AG09309 (cell line): ENCODE results near the gene DNAJC13.

ENCODE experiments used
- DNase-seq: peaks from one replicate; pipeline ENCODE4 v3.0.0-alpha.2; 2010; ENCODE audit warnings: low read depth
- H3K4me3 ChIP-seq: 2 replicates; pipeline ENCODE4 v1.5.1; 2011; ENCODE audit warnings: mild to moderate bottlenecking, low read depth, low read length, moderate library complexity; ENCODE audit not compliant: control insufficient read depth
- TF ChIP-seq, protein P1 (sequence below): IDR thresholded peaks from 2 replicates; pipeline ENCODE4 v1.5.1; 2011; ENCODE audit warnings: mild to moderate bottlenecking, low read depth, low read length, inconsistent platforms; ENCODE audit not compliant: insufficient read depth, control insufficient read depth; ENCODE audit errors: missing control alignments

Gene DNAJC13

DNA sequence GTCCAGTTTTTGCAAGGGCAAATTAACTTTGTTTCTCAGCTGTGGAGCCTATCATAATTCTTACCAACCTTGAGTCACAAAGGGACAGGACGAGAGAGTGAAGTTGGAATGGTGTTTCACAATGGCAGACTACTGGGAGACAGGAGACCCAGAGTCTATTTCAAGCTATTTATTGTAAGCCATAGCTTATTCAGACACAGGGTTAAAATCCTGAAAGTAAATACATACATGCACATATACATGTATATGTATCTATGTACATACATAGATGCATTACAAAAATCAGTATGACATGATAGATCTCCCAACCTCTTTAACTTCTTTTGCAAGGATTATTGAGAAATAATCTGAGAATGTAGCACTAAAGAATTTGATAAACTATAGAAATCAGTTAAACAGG lies 86.3 kb downstream of the DNAJC13 start:
- TF ChIP-seq, protein P1, sequence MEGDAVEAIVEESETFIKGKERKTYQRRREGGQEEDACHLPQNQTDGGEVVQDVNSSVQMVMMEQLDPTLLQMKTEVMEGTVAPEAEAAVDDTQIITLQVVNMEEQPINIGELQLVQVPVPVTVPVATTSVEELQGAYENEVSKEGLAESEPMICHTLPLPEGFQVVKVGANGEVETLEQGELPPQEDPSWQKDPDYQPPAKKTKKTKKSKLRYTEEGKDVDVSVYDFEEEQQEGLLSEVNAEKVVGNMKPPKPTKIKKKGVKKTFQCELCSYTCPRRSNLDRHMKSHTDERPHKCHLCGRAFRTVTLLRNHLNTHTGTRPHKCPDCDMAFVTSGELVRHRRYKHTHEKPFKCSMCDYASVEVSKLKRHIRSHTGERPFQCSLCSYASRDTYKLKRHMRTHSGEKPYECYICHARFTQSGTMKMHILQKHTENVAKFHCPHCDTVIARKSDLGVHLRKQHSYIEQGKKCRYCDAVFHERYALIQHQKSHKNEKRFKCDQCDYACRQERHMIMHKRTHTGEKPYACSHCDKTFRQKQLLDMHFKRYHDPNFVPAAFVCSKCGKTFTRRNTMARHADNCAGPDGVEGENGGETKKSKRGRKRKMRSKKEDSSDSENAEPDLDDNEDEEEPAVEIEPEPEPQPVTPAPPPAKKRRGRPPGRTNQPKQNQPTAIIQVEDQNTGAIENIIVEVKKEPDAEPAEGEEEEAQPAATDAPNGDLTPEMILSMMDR = no peak
- DNase-seq = no peak
- H3K4me3 ChIP-seq = no peak overlapping the region

DNA sequence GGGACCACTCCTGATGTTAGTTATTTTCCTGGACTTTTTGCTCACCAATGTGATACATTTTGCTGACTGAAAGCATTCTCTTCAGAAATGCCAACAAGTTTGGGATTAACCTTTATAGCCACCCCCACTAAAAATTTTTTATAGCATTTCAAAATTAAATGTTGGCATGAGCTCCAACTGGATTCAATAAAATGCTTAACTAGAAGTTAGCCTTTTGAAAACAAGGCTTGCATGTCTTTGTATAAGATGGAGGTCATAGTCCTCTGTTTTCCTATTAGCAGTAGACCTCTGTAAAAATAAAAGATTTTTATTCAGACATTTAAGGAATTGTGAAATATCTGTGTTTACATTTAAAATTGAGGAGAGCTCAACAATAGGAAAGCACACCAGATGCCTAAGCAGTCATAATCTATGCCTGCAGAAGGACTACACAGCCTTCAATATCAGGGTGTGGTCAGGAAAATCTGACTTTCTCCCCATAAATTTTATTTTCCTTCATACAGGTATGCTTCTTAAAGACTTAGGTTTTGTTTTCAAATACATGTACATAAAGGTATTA lies 87.2 kb downstream of the DNAJC13 start:
- TF ChIP-seq, protein P1 = no peak
- DNase-seq = peak; percentile 1
- no peak overlapping the region for H3K4me3 ChIP-seq

DNA sequence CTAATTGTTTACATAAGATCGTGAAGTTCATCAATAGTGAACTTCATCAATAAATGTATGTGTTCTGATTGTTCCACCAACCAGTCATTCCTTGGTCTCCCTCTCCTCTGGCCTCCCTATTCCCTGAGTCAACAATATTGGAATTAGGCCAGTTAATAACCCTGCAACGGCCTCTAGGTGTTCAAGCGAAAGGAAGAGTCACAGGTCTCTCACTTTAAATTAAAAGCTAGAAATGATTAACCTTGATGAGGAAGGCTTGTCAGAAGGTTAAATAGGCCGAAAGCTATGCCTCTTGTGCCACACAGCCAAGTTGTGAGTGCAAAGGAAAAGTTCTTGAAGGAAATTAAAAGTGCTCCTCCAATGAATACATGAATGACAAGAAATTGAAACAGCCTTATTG lies 90.4 kb downstream of the DNAJC13 start:
- TF ChIP-seq, protein P1 = no peak
- no peak overlapping the region for H3K4me3 ChIP-seq
- DNase-seq = no peak

DNA sequence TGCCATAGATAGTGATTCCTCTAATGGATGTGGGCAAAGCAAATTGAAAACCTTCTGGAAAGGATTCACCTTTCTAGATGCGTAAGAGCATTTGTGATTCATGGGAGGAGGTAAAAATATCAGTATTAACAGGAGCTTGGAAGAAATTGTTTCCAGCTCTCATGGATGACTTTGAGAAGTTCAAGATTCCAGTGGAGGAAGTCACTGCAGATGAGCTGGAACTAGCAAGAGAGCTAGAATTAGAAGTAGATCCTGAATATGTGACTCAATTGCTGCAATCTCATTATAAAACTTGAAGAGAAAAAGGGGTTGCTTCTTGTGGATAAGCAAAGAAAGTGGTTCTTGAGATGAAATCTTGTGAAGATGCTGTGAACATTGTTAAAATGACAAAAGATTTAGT lies 91.8 kb downstream of the DNAJC13 start:
- DNase-seq = peak; percentile 1
- TF ChIP-seq, protein P1 = no peak
- no peak overlapping the region for H3K4me3 ChIP-seq

DNA sequence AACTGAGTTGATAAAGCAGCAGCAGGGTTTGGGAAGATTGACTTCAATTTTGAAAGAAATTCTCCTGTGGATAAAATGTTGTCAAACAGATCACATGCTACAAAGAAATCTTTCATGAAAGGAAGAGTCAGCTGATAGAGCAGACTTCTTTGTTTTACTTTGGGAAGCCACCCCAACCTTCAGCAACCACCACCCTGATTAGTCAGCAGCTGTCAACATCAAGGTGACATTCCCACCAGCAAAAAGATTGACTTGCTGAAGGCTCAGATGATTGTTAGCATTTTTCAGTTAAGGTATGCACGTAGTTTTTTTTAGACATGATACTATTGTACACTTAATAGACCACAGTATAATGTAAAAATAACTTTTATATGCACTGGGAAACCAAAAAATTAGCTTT lies 92.2 kb downstream of the DNAJC13 start:
- no peak overlapping the region for H3K4me3 ChIP-seq
- no peak for DNase-seq
- TF ChIP-seq, protein P1 = no peak

DNA sequence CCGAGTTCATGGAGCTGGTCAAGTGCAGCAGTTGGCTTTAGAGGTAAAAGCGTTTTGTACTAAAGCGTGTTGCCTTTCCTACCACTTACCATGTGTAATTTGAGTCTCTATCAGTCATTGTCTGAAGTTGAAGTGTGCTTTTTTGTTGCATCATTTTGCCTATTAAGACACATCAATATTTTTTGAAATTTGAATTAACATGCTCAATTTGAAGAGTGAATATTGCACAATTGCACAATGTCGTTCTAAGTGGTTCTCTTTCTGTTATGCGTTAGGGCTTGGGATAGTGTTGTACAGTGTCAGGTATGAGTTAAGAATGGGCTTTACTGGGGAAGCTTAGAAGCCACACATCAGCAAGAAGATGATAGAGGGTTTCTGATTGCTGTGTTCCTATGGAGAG lies 95.8 kb downstream of the DNAJC13 start:
- no peak for DNase-seq
- H3K4me3 ChIP-seq = no peak overlapping the region
- TF ChIP-seq, protein P1 = no peak

DNA sequence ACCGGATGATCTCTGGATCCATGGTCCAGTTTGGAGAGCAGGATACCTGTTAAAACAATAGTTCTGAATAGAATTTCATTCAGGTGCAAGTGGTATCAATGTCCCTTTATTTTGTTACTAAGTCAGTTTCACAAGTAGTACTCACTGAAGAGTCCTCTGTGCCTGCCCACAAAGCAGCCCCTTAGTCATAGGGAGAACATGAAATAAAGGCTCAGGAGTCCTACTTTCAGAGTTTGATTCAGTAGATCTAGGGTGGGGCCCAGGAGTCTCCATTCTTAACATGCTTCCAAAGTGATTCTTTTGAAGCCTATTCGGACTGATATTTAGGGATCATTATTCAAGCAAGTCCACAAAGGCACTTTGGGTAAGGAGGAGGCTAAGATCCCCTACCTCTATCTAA lies 100.0 kb downstream of the DNAJC13 start:
- H3K4me3 ChIP-seq = no peak overlapping the region
- DNase-seq = no peak
- TF ChIP-seq, protein P1 = no peak
